HL-60 (cell line): ENCODE results near the gene NKAIN2.

Experiments used
- DNase-seq, 2 experiments: peaks; one replicate each; pipeline ENCODE4 v3.0.0-alpha.2; 2010 to 2020; ENCODE audit warnings: low read depth in 1 of 2, low spot score in 1 of 2
- H3K27ac ChIP-seq: fragments of 250-450 bp; sonication (Bioruptor Pico); replicated peaks from 2 replicates; pipeline ENCODE4 v1.5.1; 2020; ENCODE audit warnings: mild to moderate bottlenecking, moderate library complexity
- H3K27me3 ChIP-seq: fragments of 250-450 bp; sonication (Bioruptor Pico); 2 replicates; pipeline ENCODE4 v1.5.1; 2021; ENCODE audit warnings: mild to moderate bottlenecking, moderate library complexity; ENCODE audit not compliant: insufficient read depth, poor library complexity, severe bottlenecking
- H3K4me3 ChIP-seq: replicated peaks from 2 replicates; pipeline ENCODE4 v1.5.1; 2011; ENCODE audit warnings: mild to moderate bottlenecking, control low read depth, low read length; ENCODE audit not compliant: insufficient read depth
- GABPA ChIP-seq: IDR thresholded peaks from 2 replicates; pipeline ENCODE4 v1.6.1; 2012; ENCODE audit warnings: low read depth
- POLR2AphosphoS5 ChIP-seq: IDR thresholded peaks from 2 replicates; pipeline ENCODE4 v1.6.1; 2012; ENCODE audit warnings: low read depth
- SPI1 ChIP-seq: IDR thresholded peaks from 2 replicates; pipeline ENCODE4 v1.6.1; 2012; ENCODE audit warnings: low read depth, mild to moderate bottlenecking, borderline replicate concordance
- TF ChIP-seq, protein P1 (sequence below): IDR thresholded peaks from 2 replicates; pipeline ENCODE4 v1.6.1; 2012; ENCODE audit warnings: low read depth; ENCODE audit not compliant: insufficient replicate concordance
- TF ChIP-seq, protein P2 (sequence below): IDR thresholded peaks from one replicate; pipeline ENCODE4 v1.5.1; 2011; ENCODE audit warnings: low read length, control low read depth, inconsistent platforms; ENCODE audit not compliant: insufficient read depth

NKAIN2 gene

DNA sequence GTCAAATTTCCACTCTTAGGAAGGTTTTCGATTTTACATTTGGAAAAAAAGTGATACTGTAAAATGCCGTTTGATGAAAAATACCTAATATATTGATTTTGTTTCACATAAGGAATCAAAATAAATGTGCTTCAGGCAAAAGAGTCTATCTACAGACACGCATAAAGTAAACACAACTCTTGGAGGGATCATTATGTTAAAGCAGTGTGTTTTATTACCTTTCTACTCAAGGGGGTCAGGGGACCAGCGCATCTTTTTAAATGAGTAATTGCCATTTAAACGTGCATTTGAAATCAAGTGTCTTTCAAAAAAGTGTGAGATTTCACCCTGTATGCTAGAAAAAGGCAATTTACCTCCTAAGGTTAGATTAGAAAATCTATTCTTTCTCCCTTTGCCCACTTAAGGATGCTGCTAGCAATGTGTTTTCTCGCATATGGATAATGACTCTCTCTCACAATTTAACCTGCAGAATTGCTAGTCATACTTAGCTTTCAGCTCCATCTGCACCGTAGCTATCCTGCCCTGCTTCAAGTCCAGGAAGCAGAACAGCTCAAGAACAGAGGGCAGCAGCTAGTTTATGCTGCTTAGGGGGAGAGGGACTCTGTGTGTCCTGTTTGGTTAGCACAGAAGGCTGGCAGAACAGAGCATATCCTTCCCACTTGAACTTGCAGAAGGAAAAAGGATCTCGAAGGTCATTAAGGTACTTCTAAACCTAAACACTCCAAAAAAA lies 35.0 kb downstream of the NKAIN2 start:
- no peak overlapping the region for H3K27ac ChIP-seq
- H3K4me3 ChIP-seq: no peak overlapping the region
- H3K27me3 ChIP-seq: no peaks in the 10 kb centered on the region
- DNase-seq: no peak
- TF ChIP-seq SPI1 (no peak), GABPA (no peak), POLR2AphosphoS5 (no peak)
- TF ChIP-seq, protein P1, sequence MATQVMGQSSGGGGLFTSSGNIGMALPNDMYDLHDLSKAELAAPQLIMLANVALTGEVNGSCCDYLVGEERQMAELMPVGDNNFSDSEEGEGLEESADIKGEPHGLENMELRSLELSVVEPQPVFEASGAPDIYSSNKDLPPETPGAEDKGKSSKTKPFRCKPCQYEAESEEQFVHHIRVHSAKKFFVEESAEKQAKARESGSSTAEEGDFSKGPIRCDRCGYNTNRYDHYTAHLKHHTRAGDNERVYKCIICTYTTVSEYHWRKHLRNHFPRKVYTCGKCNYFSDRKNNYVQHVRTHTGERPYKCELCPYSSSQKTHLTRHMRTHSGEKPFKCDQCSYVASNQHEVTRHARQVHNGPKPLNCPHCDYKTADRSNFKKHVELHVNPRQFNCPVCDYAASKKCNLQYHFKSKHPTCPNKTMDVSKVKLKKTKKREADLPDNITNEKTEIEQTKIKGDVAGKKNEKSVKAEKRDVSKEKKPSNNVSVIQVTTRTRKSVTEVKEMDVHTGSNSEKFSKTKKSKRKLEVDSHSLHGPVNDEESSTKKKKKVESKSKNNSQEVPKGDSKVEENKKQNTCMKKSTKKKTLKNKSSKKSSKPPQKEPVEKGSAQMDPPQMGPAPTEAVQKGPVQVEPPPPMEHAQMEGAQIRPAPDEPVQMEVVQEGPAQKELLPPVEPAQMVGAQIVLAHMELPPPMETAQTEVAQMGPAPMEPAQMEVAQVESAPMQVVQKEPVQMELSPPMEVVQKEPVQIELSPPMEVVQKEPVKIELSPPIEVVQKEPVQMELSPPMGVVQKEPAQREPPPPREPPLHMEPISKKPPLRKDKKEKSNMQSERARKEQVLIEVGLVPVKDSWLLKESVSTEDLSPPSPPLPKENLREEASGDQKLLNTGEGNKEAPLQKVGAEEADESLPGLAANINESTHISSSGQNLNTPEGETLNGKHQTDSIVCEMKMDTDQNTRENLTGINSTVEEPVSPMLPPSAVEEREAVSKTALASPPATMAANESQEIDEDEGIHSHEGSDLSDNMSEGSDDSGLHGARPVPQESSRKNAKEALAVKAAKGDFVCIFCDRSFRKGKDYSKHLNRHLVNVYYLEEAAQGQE: no peak
- TF ChIP-seq, protein P2, sequence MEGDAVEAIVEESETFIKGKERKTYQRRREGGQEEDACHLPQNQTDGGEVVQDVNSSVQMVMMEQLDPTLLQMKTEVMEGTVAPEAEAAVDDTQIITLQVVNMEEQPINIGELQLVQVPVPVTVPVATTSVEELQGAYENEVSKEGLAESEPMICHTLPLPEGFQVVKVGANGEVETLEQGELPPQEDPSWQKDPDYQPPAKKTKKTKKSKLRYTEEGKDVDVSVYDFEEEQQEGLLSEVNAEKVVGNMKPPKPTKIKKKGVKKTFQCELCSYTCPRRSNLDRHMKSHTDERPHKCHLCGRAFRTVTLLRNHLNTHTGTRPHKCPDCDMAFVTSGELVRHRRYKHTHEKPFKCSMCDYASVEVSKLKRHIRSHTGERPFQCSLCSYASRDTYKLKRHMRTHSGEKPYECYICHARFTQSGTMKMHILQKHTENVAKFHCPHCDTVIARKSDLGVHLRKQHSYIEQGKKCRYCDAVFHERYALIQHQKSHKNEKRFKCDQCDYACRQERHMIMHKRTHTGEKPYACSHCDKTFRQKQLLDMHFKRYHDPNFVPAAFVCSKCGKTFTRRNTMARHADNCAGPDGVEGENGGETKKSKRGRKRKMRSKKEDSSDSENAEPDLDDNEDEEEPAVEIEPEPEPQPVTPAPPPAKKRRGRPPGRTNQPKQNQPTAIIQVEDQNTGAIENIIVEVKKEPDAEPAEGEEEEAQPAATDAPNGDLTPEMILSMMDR: no peak

DNA sequence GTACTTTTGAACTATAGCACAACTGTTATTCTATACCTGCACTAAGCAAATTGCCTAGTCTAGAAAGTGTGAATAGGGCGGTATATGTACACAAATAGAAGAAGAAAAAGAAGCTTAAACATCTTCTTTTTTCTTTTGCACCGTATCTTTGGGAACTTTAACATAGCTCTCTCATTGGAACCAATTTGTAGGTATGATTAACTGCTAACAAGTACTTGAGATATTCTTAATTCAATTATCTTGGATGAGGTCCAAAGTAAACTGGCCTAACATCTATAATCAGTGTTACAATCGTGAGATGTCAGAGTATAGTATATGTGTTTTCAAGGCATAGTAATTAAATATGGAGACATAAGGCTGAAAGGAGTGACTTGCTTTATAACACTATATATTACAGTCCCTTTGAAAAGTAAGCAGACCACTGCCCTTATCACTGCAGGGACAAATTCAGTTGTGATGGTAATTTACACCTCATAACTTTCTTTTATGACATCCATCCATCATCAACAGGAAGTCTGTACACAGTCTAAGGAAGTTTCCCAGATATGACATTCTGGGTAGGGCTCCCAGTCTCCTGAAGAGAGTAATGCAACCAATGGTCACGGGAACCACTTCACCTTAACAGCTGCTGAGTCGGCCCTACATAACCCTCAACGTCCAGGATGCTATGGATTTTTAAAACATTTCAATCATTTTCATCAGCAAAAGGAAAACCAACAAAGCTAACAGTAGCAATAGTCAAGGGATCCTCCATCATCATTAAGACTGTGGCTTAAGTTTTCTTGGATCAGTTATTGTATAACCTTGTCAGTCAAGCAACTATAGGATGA lies 37.6 kb downstream of the NKAIN2 start:
- H3K27ac ChIP-seq: no peak overlapping the region
- no peak for DNase-seq
- H3K4me3 ChIP-seq: no peak overlapping the region
- TF ChIP-seq, protein P2: no peak
- TF ChIP-seq SPI1 (no peak), POLR2AphosphoS5 (no peak), GABPA (no peak)
- TF ChIP-seq, protein P1: no peak
- no peaks in the 10 kb centered on the region for H3K27me3 ChIP-seq

DNA sequence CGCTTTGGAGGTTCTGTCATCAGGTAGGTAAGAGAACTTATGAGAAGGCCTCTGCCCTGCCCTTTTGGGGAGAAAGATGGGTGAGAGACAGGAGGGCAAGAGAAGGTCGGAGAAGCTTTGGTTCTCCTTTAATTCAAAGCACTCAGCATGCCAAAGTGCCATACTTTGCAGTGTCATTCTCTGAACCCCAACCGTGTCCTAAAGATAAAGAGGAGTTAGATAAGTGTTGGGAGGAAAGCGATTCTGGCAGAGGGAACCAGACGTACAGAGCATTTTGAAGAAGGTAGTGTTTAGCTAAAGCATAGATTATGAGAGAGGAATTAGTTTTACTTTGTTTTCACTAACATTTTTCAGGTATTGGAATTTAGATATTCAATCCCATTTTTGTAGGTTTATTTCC lies 40.3 kb downstream of the NKAIN2 start:
- H3K27ac ChIP-seq: no peak overlapping the region
- no peaks in the 10 kb centered on the region for H3K27me3 ChIP-seq
- no peak for TF ChIP-seq SPI1
- TF ChIP-seq, protein P2: no peak
- TF ChIP-seq, protein P1: no peak
- no peak for DNase-seq
- no peak overlapping the region for H3K4me3 ChIP-seq
